AG09319 (cell line): Measurements from ENCODE around the gene COPB1.

ENCODE experiments used
- DNase-seq: peaks from one replicate; pipeline ENCODE4 v3.0.0-alpha.2; 2010; ENCODE audit warnings: low read depth; ENCODE audit errors: extremely low read depth
- CTCF ChIP-seq: IDR thresholded peaks from 2 replicates; pipeline ENCODE4 v1.5.1; 2011; ENCODE audit warnings: low read depth, mild to moderate bottlenecking, inconsistent platforms, low read length, moderate library complexity

COPB1 gene

GRCh38 chr11:14409891-14410290 is 89.7 kb downstream of the COPB1 start:
- DNase-seq = no peak
- no peak for TF ChIP-seq CTCF

- no peak for DNase-seq
- TF ChIP-seq CTCF = no peak
Observed at GRCh38 chr11:14408612-14409011, 91.0 kb downstream of the COPB1 start.
